Right lobe of liver (tissue), 6 donors: ENCODE measurements around the gene EXOC3. TPM values are rescaled to one million over a fixed set of nuclear protein-coding genes. Genes with fewer than 3 reads are reported as not detected.
A peak's percentile ranks its signal among the peaks of the same experiment; 100 is the strongest.
"Not testable (repeated sequence)": the region's sequence is repeated elsewhere in the genome, so short reads cannot be mapped to it uniquely, and the experiment has no call there.

Experiments
- ATAC-seq, 4 donors: fragments of 200-7000 bp; cut with Tn5 transposase; one replicate each; pipeline ENCODE4 v1.9.1; 2020; ENCODE audit warnings: mild to moderate bottlenecking in 4 of 4, moderate library complexity in 4 of 4
- DNase-seq, 3 donors: peaks; one replicate each; pipeline ENCODE4 v3.0.0-alpha.2; 2020
- H3K27ac ChIP-seq, 3 donors: fragments of 200-600 bp; one replicate each; pipeline ENCODE4 v1.8.0; 2022
- H3K27me3 ChIP-seq, 2 donors: fragments of 200-600 bp; one replicate each; pipeline ENCODE4 v1.8.0; 2022
- H3K36me3 ChIP-seq, 4 donors: fragments of 200-600 bp; sonication (generic) in 1 of 4; one replicate each; pipeline versions ENCODE4 v1.5.1 to v1.8.0; 2017 to 2022; ENCODE audit warnings: control low read depth in 1 of 4
- H3K4me1 ChIP-seq, 4 donors: fragments of 200-600 bp; sonication (generic) in 1 of 4; one replicate each; pipeline versions ENCODE4 v1.5.1 to v1.8.0; 2017 to 2022; ENCODE audit warnings: control low read depth in 1 of 4
- H3K4me3 ChIP-seq, 3 donors: fragments of 200-600 bp; one replicate each; pipeline ENCODE4 v1.8.0; 2022
- H3K9me3 ChIP-seq, 4 donors: fragments of 200-600 bp; sonication (generic) in 1 of 4; one replicate each; pipeline versions ENCODE4 v1.5.1 to v1.8.0; 2017 to 2022; ENCODE audit warnings: control low read depth in 1 of 4
- CTCF ChIP-seq, 4 donors: fragments of 200-600 bp in 3 of 4; fragments of 450-650 bp in 1 of 4; IDR thresholded peaks; one replicate each; pipeline versions ENCODE4 v1.5.1 to v1.8.0; 2016 to 2022; ENCODE audit warnings: antibody characterized with exemption in 4 of 4, mild to moderate bottlenecking in 2 of 4
- POLR2A ChIP-seq: fragments of 450-650 bp; IDR thresholded peaks from one replicate; pipeline ENCODE4 v1.6.1; 2017; ENCODE audit warnings: antibody characterized with exemption, mild to moderate bottlenecking
- WGBS: methylation state at CpG from one replicate; pipeline ENCODE4 v1.1.6; 2018; ENCODE audit warnings: low coverage, low lambda C conversion rate; ENCODE audit not compliant: insufficient coverage; ENCODE audit errors: missing lambda C conversion rate; 5-methylcytosine and 5-hydroxymethylcytosine counted together
- intact Hi-C, 2 donors: fragments of 100-400 bp; cut with DNase I; formaldehyde crosslinking; loops; one replicate each; pipeline versions ENCODE4 v1.11.2 to v1.14.1; 2022
- total RNA-seq, 6 experiments: library from RNA; depleted of rRNA in 2 of 6; stranded (reverse); fragments of >200 nt in 2 of 6; fragmentation: NEBNext Ultra II Directional in 3 of 6; extraction: Animal tissue kit (Norgen Biotek cat#: 25700) in 3 of 6; gene quantifications; one replicate each; pipeline versions ENCODE4 v1.1.0 to v1.2.4, GENCODE V29; 2016 to 2023
- donor health status: DM: no; HTN: yes; CAD: no.
- donor health status: DM: no; HTN: no; CAD: no.
- donor health status: DM: no; HTN: no; CAD: no.
- donor health status: DM: no; HTN: yes; CAD: no.
- donor health status: DM: no; HTN: yes; CAD: no.

The EXOC3 gene
- total RNA-seq, 6 experiments from 2014 or later = 14.6 to 24.3 (median 20.0) TPM

- Histone ChIP-seq H3K4me1 (no peaks in the 10 kb centered on the region), H3K27me3 (no peaks in the 10 kb centered on the region), H3K27ac (no peak overlapping the region), H3K36me3 (no peaks in the 10 kb centered on the region), H3K4me3 (no peak overlapping the region), H3K9me3 (no peaks in the 10 kb centered on the region)
- intact Hi-C loops = no loop called here
- ATAC-seq (no peak), DNase-seq (no peak)
- WGBS = 60% methylated on average over 7 of the region's 9 CpGs
- TF ChIP-seq CTCF (IDR thresholded peaks at IDR 0.05) (no peak), POLR2A (no peak)
Measured at GRCh38 chr5:406041-406440, 36.9 kb upstream of the EXOC3 start.

- no peaks in the 10 kb centered on the region for H3K27me3 ChIP-seq
- no peak overlapping the region for H3K27ac ChIP-seq
- H3K9me3 ChIP-seq = no peaks in the 10 kb centered on the region
- ATAC-seq (no peak), DNase-seq (no peak)
- WGBS = 56% methylated on average over 6 of the region's 6 CpGs
- intact Hi-C loops = no loop called here
- no peaks in the 10 kb centered on the region for H3K36me3 ChIP-seq
- H3K4me3 ChIP-seq = no peak overlapping the region
- TF ChIP-seq CTCF (IDR thresholded peaks at IDR 0.05) (no peak), POLR2A (no peak)
- H3K4me1 ChIP-seq = no peaks in the 10 kb centered on the region
Measured at GRCh38 chr5:407051-407450, 35.9 kb upstream of the EXOC3 start.

- Histone ChIP-seq H3K9me3 (no peaks in the 10 kb centered on the region), H3K27me3 (no peaks in the 10 kb centered on the region), H3K4me3 (no peak overlapping the region), H3K4me1 (no peaks in the 10 kb centered on the region), H3K27ac (no peak overlapping the region), H3K36me3 (no peaks in the 10 kb centered on the region)
- intact Hi-C loops = no loop called here
- WGBS = 63% methylated on average over 6 of the region's 8 CpGs
- no peak for TF ChIP-seq CTCF (IDR thresholded peaks at IDR 0.05)
- no peak for TF ChIP-seq POLR2A
- ATAC-seq (no peak), DNase-seq (no peak)
Measured at GRCh38 chr5:407801-408268, 35.1 kb upstream of the EXOC3 start.

GRCh38 chr5:410911-411517 is 32.0 kb upstream of the EXOC3 start:
- Histone ChIP-seq H3K27me3 (no peaks in the 10 kb centered on the region), H3K36me3 (no peaks in the 10 kb centered on the region), H3K4me3 (no peak overlapping the region), H3K9me3 (no peaks in the 10 kb centered on the region), H3K4me1 (no peaks in the 10 kb centered on the region), H3K27ac (no peak overlapping the region)
- no peak for DNase-seq
- intact Hi-C loops = no loop called here
- ATAC-seq = no peak
- WGBS = 47% methylated on average over 2 of the region's 2 CpGs
- no peak for TF ChIP-seq POLR2A
- TF ChIP-seq CTCF (IDR thresholded peaks at IDR 0.05) = no peak

- no peak for ATAC-seq
- no peaks in the 10 kb centered on the region for H3K9me3 ChIP-seq
- 66% methylated on average over 13 of the region's 13 CpGs for WGBS
- no peak for TF ChIP-seq POLR2A
- TF ChIP-seq CTCF (IDR thresholded peaks at IDR 0.05) = no peak
- H3K4me1 ChIP-seq = no peaks in the 10 kb centered on the region
- intact Hi-C loops = no loop called here
- no peak for DNase-seq
- H3K27me3 ChIP-seq = no peaks in the 10 kb centered on the region
- no peak overlapping the region for H3K27ac ChIP-seq
- H3K36me3 ChIP-seq = no peaks in the 10 kb centered on the region
- no peak overlapping the region for H3K4me3 ChIP-seq
Measured at GRCh38 chr5:411728-412127, 31.2 kb upstream of the EXOC3 start.

- peak in 1 of 4 donors; percentile 48 for ATAC-seq
- H3K27me3 ChIP-seq, H3K36me3 ChIP-seq, H3K9me3 ChIP-seq, intact Hi-C loops, H3K27ac ChIP-seq, H3K4me3 ChIP-seq, H3K4me1 ChIP-seq: not testable (repeated sequence)
- DNase-seq = peak in 1 of 3 donors; percentile 45
- WGBS = 64% methylated on average over 9 of the region's 42 CpGs
Measured at GRCh38 chr5:414991-415927, 27.7 kb upstream of the EXOC3 start.
